DMS153 treated with DMSO at 0.1 percent for 48 hours (cell line): ENCODE measurements around the gene MTHFD1L.
"Not testable (repeated sequence)": the region's sequence is repeated elsewhere in the genome, so short reads cannot be mapped to it uniquely, and the experiment has no call there.

Experiments
- DNase-seq: peaks from one replicate; lab custom pipeline; 2025; ENCODE audit not compliant: unreplicated experiment; lab: John Stamatoyannopoulos, UW

Gene MTHFD1L

DNA sequence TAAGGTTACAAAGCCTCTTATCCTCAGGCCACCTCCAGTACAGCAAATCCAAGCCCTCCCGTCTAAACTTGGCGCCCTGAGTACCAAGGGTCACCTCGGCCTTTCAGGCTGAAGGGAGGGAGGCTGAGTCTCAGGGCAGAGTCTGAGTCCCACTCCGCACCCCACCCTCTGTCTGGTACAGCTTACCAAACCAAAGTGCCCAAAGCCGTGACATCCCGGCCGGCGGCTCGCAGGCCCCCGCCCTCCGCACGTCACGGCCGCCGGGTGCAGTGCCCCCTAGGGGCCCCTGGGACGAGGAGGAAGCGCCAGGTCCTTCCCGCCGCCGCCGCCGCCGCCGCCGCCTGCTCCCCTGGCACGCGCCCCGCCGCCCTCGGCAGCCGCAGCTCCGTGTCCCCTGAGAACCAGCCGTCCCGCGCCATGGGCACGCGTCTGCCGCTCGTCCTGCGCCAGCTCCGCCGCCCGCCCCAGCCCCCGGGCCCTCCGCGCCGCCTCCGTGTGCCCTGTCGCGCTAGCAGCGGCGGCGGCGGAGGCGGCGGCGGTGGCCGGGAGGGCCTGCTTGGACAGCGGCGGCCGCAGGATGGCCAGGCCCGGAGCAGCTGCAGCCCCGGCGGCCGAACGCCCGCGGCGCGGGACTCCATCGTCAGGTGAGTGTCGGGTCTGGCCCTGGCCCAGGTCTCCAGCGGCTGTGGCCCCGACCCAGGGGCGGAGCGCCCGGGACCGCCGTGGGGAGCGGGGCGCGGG, at the start of gene MTHFD1L:
TSS of gene MTHFD1L (plus strand) at position 297 of the 741 bp plus-strand sequence. CDS start at position 418, 121 bp downstream.
- peak; percentile 37 for DNase-seq

DNA sequence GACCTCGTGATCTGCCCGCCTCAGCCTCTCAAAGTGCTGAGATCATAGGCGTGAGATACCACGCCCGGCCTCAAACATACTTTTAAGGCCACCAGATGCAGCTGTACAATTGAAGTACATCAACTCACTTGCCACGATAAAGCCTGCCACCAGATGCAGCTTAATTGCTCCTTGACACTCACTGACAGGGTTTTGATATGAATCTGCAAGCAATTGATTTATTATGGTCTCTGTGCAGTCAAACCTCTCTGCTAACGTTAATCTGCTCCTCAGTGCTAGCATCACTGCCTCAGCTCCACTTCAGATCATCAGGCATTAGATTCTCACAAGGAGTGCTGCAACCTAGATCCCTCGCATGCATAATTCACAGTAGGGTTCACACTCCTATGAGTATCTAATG, 48.9 kb upstream of the MTHFD1L start:
- DNase-seq, result not testable (repeated sequence)

DNA sequence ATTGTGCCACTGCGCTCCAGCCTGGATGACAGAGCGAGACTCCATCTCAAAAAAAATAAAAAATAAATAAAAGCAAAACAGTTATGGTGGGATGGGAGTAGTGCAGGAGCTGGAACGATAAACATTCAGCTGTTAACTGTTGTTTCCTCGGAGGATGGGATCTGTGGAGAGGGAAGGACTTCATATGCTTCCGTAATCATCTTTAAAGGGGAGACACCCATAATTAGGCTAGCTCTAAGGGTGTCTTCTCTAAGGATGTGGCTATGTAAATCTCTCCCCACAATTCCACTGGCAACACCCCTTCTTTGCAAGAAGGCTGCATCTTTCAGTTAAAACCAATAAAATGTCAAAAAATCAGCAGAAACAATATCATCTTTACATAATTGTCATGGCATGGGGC, 42.6 kb upstream of the MTHFD1L start:
- DNase-seq, result no peak

DNA sequence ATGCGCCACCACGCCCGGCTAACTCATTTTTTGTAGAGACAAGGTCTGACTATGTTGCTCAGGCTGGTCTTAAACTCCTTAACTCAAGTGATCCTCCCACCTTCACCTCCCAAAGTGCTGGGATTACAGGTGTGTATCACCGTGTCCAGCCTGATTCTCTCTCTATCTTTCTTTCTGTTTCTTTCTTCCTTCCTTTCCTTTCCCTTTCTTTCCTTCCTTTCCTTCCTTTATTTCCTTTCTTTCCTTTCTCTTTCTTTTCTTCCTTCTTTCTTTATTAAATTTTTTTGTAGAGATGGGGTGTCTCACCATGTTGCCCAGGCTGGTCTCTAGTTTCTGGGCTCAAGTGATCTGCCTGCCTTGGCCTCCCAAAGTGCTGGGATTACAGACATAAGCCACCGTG, 38.7 kb upstream of the MTHFD1L start:
- no peak for DNase-seq

DNA sequence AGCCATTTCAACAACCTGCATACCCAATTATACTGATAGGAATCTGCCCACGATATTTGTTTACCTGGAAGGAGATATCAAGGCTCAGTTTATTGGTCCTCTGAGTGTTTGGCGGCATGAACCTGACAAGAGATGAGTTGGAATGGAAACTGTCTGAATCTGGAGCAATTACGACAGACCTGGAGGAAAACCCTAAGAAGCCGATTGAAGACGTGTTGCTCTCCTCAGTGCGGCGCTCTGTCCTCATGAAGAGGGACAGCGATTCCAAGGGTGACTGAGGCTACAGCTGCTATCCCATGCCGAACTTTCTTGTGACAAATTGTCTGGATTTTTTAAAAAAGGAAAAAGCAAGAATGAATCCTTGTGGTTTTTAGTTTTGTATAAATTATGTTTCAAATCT, 37.4 kb upstream of the MTHFD1L start:
- not testable (repeated sequence) for DNase-seq

DNA sequence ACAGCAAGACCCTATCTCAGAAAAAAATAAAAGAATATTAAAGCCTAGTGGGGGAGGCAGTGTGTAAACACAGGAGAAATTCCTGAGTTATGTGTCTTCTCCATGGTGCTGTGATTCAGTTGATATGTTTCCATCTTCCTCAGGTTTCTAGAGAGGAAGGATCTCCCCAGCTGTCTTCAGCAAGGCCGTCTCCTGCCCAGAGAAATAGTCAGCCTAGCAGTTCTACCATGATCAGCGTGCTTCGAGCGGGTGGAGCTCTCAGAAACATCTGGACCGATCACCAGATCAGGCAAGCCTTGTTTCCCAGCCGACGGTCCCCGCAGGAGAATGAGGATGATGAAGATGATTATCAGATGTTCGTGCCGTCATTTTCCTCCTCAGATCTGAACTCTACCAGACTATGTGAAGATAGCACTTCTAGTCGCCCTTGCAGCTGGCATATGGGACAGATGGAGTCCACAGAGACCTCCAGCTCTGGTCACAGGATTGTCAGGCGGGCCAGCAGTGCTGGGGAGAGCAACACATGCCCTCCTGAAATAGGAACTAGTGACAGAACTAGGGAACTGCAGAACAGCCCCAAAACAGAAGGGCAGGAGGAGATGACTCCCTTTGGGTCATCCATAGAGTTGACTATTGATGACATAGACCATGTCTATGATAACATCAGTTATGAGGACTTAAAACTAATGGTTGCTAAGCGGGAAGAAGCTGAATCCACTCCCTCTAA, 34.9 kb upstream of the MTHFD1L start:
- DNase-seq, result no peak

DNA sequence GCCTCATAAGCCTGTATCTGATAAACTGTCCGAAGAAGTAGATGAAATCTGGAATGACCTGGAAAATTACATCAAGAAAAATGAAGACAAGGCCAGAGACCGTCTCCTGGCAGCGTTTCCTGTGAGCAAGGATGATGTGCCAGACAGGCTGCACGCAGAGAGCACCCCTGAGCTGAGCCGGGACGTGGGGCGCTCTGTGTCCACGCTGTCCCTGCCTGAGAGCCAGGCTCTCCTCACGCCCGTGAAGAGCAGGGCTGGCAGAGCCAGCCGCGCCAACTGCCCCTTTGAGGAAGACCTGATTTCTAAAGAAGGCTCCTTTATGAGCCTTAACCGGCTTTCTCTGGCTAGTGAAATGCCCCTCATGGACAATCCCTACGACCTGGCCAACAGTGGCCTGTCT, 33.9 kb upstream of the MTHFD1L start:
- no peak for DNase-seq

DNA sequence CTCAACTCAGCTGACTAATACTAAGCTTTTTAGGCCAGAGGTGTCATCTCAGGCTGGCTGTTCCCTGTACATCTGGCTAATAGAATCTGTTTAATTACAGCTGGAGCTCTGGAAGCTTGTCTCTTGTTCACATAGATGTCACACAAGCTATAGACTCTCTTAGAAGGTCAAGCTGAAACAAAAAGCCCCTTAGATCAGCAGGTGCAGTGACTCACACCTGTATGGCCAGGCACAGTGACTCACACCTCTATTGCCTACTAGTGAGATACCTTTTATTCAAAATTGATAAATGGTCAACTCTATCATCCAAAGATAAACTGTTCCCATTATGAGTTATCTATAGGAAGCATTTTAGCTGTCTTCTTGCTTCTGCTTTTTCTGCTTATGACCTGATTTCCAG, 29.9 kb upstream of the MTHFD1L start:
- DNase-seq, result no peak

DNA sequence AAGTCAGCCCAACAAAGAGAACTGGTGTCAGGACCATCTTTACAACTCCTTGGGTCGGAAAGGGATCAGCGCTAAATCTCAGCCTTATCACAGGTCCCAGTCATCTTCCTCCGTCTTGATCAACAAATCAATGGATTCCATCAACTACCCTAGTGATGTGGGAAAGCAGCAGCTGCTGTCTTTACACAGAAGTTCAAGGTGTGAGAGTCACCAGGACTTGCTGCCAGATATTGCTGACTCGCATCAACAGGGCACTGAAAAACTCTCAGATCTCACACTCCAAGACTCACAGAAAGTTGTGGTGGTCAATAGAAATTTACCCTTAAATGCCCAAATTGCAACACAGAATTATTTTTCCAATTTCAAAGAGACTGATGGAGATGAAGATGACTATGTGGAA, 25.3 kb upstream of the MTHFD1L start:
- no peak for DNase-seq

DNA sequence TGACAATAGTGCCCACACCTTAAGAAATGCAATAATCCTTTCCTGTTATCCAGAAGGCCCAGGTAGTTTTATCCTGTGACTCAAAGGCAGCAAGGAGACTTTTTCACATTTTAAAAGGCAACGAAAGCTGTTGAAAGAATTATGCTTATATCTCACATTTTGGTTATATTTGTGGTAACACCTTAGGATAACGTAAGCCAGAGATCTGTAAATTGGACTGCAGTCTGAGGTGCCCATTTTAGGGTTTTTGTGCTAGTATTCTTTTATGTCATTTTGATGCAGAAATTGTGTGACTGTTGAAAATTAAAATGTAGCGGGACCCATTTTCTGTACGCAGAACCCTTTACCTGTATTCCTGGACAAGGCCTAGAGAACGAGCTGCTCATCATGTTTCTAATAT, 24.3 kb upstream of the MTHFD1L start:
- DNase-seq, result no peak

DNA sequence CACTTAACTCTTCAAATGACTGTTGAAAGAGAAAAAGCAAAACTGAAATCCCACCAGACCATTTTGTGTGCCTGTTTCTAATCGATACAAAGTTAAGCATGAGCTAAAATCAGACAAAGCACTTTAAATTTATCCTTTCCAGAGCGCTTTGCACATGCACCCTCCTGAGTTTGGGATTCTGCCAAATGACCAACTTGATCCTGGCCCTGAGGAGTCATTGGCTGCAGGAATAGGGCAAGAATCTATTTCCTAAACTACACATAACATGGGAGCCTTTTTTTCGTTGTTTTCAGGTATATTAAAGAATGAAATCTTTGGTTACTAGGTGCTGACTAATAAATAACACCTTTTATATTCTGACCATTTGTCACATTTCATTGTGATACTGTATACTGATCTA, 23.8 kb upstream of the MTHFD1L start:
- DNase-seq, result no peak

DNA sequence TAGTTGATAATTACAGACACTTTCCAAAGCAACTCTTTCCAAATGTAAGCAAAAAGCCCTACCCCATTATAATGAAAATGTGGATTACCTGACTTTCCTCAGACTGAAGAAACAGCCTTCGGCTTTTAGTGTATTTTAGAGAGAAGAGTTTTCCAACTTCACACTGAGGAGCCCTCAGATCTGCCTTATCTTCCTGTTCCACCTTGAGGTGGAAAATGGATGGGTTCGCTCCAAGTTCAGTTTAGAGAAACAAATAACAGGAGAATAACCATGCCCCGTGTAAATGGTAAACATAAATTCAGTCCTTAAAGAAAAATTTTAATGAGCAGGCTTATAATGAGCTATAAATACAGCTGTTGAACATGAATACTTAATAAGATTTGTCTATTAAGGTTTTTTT, 21.1 kb upstream of the MTHFD1L start:
- no peak for DNase-seq

DNA sequence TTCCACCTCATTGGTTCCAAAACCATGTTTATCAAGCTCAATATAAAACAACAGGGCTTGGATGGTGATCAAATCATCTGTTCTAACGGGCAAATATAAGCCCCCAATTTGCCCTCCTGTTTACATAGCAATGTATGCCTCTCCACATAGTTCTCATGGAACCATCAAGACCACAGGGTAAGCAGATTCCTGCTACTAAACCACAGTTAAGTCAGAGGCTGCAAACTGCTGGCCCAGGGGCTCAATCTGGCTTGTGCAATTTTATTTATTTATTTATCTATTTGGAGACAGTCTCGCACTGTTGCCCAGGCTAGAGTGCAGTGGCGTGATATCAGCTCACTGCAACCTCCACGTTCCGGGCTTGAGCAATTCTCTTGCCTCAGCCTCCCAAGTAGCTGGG, 18.9 kb upstream of the MTHFD1L start:
- no peak for DNase-seq

DNA sequence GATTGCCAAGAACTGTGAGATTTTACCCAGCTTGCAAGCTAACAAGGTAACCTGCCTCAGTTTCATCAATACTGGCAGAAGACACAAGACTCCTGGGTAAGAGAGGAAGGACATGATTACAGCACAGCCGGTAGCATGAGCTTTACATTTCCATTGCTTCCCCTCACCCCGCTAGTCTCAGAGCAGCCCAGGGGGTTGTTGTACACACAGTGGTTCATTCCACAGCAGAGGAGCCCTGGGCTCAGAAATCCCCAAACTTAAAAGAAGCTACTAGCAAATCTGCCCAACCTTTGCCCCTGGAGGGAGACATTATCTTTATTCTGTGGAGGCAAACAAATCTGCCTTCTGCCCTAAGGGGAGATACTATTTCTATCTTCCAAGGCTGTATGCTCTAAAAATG, 17.1 kb upstream of the MTHFD1L start:
- DNase-seq, result no peak

DNA sequence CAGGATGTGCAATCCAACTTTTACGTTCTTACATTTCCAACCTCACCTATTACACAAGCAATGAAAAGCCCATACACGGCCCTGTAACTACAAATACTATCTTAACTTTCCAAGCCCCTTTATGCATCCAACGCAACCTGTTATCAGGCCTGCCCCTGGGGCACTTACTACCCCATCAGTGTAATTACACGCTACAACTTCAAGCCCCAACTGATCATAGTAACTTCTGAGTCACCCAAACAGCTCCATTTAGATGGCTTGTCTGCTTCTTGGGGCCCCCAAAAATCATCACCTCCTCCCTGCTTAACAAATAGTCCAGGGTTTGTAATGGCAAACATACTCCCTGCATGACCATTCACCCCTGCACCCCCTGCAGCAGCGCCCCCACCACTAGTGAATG, 11.1 kb upstream of the MTHFD1L start:
- DNase-seq, result not testable (repeated sequence)

DNA sequence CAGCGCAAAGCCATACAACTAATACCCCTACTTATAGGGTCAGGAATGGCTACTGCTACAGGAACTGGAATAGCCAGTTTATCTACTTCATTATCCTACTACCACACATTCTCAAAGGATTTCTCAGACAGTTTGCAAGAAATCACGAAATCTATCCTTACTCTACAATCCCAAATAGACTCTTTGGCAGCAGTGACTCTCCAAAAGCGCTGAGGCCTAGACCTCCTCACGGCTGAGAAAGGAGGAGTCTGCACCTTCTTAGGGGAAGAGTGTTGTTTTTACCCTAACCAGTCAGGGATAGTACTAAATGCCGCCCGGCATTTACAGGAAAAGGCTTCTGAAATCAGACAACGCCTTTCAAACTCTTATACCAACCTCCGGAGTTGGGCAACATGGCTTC, 10.3 kb upstream of the MTHFD1L start:
- not testable (repeated sequence) for DNase-seq

DNA sequence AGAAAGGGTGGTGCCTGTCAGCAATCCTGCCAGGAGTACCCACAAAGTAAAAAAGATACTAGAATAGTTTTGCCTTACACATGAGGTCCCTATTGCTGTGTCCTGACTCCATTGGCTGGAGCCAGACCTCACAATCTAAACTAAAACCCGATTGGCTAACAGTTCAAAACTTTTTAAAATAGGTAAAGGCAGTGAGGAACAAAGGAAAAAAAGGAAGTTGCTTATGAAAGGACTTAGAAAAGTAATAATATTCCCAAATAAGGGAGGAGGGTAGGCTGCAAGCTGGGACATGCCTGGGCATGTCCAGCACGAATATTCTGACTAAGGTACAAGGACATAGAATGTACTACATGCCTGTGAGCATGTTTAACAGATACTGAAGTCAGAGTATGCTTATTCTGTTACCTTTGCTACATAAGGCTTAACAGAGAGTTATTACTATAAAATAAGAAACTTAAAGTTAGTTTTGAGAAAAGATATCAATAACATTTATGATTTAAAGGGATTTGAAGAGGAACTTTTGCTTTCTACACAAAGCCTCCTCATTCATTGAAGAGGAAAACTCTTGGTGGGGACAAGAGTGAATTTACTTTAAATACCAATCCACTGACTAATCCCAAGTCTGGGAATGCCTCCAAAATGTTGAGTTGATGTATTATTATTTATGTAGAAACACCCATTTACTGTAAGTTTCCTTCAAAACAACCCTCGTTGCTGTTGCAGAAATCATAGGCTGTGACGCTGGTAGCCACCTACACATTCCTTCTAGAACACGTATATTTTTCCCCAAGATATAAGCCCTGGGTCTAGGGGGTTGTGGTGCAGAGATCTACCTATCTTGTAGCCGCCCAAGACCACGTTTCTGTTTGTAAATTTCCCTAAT, 8.2 kb upstream of the MTHFD1L start:
- DNase-seq, result no peak

DNA sequence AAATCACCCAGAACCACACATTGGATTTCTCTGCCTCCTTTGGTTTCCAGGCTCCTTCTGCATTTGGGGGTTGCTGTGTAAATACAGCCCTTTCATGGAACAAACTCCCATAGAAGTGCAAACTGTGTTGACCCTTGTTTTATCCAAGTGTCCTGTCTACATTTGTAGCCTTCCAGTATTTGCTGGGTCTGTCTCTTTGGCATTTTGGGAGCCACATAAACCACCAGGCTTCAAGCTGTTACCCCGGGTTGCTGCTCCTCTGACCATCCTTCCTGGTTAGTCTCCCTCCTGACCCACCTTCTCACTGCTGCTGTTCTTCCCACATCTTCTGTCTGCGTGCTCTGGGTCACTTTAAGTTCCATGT, 7.6 kb upstream of the MTHFD1L start:
- no peak for DNase-seq

DNA sequence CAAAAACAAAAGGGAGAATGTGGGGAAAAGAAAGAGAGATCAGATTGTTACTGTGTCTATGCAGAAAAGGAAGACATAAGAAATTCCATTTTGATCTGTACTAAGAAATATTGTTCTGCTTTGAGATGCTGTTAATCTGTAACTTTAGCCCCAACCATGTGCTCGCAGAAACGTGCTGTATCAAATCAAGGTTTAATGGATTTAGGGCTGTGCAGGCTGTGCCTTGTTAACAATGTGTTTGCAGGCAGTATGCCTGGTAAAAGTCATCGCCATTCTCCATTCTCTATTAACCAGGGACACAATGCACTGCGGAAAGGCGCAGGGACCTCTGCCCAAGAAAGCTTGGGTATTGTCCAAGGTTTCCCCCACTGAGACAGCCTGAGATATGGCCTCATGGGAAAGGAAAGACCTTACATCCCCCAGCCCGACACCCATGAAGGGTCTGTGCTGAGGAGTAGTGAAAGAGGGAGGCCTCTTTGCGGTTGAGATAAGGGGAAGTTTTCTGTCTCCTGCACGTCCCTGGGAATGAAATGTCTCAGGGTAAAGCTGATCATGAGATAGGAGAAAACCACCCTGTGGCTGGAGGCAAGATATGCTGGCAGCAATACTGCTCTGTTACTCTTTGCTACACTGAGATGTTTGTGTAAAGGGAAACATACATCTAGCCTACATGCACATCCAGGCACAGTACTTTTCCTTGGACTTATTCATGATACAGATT, 3.9 kb upstream of the MTHFD1L start:
- not testable (repeated sequence) for DNase-seq

DNA sequence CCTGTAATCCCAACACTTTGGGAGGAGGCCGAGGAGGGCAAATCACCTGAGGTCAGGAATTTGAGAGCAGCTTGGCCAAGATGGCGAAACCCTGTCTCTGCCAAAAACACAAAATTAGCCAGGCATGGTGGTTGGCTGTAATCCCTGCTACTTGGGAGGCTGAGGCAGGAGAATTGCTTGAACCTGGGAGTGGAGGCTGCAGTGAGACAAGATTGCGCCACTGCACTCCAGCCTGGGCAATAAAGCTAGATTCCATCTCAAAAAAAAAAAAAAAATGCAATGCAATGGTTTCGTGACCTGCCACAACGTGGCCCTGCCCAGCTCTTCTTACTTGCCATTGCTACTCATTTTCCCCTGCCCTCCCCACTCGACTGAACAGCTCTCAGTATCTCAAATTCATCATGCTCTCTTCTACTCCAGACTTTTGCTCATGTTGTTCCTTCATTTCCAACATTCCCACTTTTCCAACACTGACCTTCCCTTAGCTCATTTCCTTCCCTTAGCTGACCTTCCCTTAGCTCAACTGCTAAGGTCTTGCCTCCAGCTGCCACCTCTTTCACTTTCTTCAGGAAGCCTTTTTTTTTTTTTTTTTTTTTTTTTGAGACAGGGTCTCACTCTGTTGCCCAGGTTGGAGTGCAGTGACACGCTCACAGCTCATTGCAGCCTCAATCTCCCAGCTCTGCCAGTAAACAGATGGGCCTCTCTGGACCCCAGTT, 2.1 kb upstream of the MTHFD1L start:
- DNase-seq, result no peak

DNA sequence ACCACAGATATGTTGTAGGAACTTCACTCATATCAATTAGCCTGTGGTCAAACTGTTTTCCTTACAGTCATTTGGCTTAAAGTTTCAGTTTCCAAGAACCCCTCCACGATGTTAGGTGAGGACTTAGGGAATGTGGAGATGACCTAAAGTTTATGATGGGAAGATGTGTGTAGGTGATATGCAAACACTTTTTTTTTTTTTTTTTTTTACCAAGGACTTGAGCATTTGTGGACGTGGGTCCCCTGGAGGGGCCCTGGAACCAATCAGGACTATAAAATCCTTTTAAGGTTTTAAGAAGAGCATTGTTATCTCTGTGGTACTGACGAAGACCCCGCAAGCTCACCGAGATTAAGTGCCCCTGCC, 478 bp upstream of the MTHFD1L start:
- no peak for DNase-seq
